GM12878 (cell line): ENCODE data around the gene HLA-B. TPM values are rescaled to one million over a fixed set of nuclear protein-coding genes. Genes with fewer than 3 reads are reported as not detected.

ENCODE experiments used
- ATAC-seq: fragments of 200-7000 bp; cut with Tn5 transposase; 3 replicates; pipeline ENCODE4 v1.9.1; 2020; ENCODE audit warnings: mild to moderate bottlenecking, moderate library complexity
- BruUV-seq: library from RNA; stranded (reverse); fragments of 400-500 nt; replicated peaks from 2 replicates; lab custom pipeline; 2021; lab: Mats Ljungman, UMichigan
- CTCF ChIA-PET: fragments of 300-600 bp; sonication (Branson Sonifier 250); formaldehyde crosslinking; extraction: SDS; loops from one replicate; lab custom pipeline; 2021; ENCODE audit warnings: inconsistent platforms; lab: Yijun Ruan, JAX
- POLR2A ChIA-PET: fragments of 350-600 bp; formaldehyde crosslinking; extraction: SDS; loops from one replicate; lab custom pipeline; 2021; ENCODE audit warnings: inconsistent platforms; lab: Charles Lee
- RAD21 ChIA-PET: fragments of 300-600 bp; sonication (Branson Sonifier 250); formaldehyde crosslinking; loops from one replicate; lab custom pipeline; 2023; ENCODE audit warnings: antibody characterized with exemption; ENCODE audit not compliant: unreplicated experiment; lab: Charles Lee
- SMC1A ChIA-PET: fragments of 300-600 bp; sonication (Branson Sonifier 250); formaldehyde crosslinking; loops from one replicate; lab custom pipeline; 2023; ENCODE audit not compliant: unreplicated experiment, uncharacterized antibody; lab: Charles Lee
- DNase-seq: peaks from one replicate; pipeline ENCODE4 v3.0.0-alpha.2; 2011; ENCODE audit warnings: low read depth, low spot score
- FAIRE-seq: peaks from 3 replicates; lab custom pipeline; 2011; peaks lifted over from hg19 to GRCh38; lab: Jason Lieb, UNC
- H2AFZ ChIP-seq: 2 replicates; pipeline ENCODE4 v1.6.0; 2011; ENCODE audit warnings: low read depth, low read length, control low read depth; ENCODE audit not compliant: control insufficient read depth
- H3K27ac ChIP-seq: 2 replicates; pipeline ENCODE4 v1.5.1; 2011; ENCODE audit warnings: control low read depth; ENCODE audit not compliant: control insufficient read depth, insufficient read depth
- H3K27me3 ChIP-seq, 2 experiments: replicated peaks in 1 of 2; 2 replicates each; pipeline versions ENCODE4 v1.6.0 to v1.6.1; 2011; ENCODE audit warnings: low read length in 1 of 2; ENCODE audit not compliant: control insufficient read depth in 2 of 2, insufficient read depth in 2 of 2
- H3K36me3 ChIP-seq, 2 experiments: 2 replicates each; pipeline ENCODE4 v1.5.1; 2011; ENCODE audit warnings: low read length in 1 of 2; ENCODE audit not compliant: control insufficient read depth in 2 of 2, insufficient read depth in 2 of 2
- H3K4me1 ChIP-seq: 2 replicates; pipeline ENCODE4 v1.6.1; 2011; ENCODE audit warnings: mild to moderate bottlenecking, low read length, moderate library complexity, mixed read lengths; ENCODE audit not compliant: control insufficient read depth, insufficient read depth
- H3K4me2 ChIP-seq: 2 replicates; pipeline ENCODE4 v1.6.0; 2011; ENCODE audit warnings: control low read depth; ENCODE audit not compliant: control insufficient read depth, insufficient read depth
- H3K4me3 ChIP-seq: fragments of 200-600 bp; sonication (generic); 2 replicates; pipeline ENCODE4 v1.5.1; 2016
- H3K79me2 ChIP-seq: 2 replicates; pipeline ENCODE4 v1.6.0; 2011; ENCODE audit warnings: low read length; ENCODE audit not compliant: control insufficient read depth, insufficient read depth
- H3K9ac ChIP-seq: 2 replicates; pipeline ENCODE4 v1.8.0; 2011; ENCODE audit warnings: low read length, control low read depth, mixed read lengths; ENCODE audit not compliant: control insufficient read depth, insufficient read depth
- H3K9me3 ChIP-seq: replicated peaks from 3 replicates; pipeline ENCODE4 v1.5.1; 2011; ENCODE audit warnings: mild to moderate bottlenecking, low read length; ENCODE audit not compliant: control insufficient read depth, insufficient read depth
- H4K20me1 ChIP-seq: 2 replicates; pipeline ENCODE4 v1.6.0; 2011; ENCODE audit not compliant: control insufficient read depth, insufficient read depth
- BMI1 ChIP-seq: fragments of 450-650 bp; IDR thresholded peaks from 2 replicates; pipeline ENCODE4 v1.6.1; 2016; ENCODE audit warnings: mild to moderate bottlenecking, moderate library complexity, borderline replicate concordance
- FOXK2 ChIP-seq: fragments of 450-650 bp; IDR thresholded peaks from 2 replicates; pipeline ENCODE4 v1.6.1; 2017; ENCODE audit warnings: mild to moderate bottlenecking, moderate library complexity
- PAX8 ChIP-seq: fragments of 450-650 bp; IDR thresholded peaks from 2 replicates; pipeline ENCODE4 v1.6.1; 2017; ENCODE audit warnings: mild to moderate bottlenecking, moderate library complexity
- PBX3 ChIP-seq: IDR thresholded peaks from 2 replicates; pipeline ENCODE4 v1.6.1; 2011; ENCODE audit warnings: mild to moderate bottlenecking, low read depth, low read length, moderate library complexity; ENCODE audit not compliant: insufficient replicate concordance
- RELA ChIP-seq: fragments of 450-650 bp; IDR thresholded peaks from 2 replicates; pipeline ENCODE4 v1.8.0; 2014; ENCODE audit warnings: borderline replicate concordance; ENCODE audit not compliant: partially characterized antibody
- SMAD1 ChIP-seq: fragments of 450-650 bp; IDR thresholded peaks from 2 replicates; pipeline ENCODE4 v1.6.1; 2018; ENCODE audit warnings: mild to moderate bottlenecking, low read depth; ENCODE audit not compliant: partially characterized antibody
- SMC3 ChIP-seq: IDR thresholded peaks from 2 replicates; pipeline ENCODE4 v1.6.1; 2011; ENCODE audit warnings: low read length, improper control_type of control experiment, borderline replicate concordance
- SP1 ChIP-seq: IDR thresholded peaks from one replicate; pipeline ENCODE4 v1.6.1; 2011; ENCODE audit warnings: low read depth, low read length
- TCF12 ChIP-seq: IDR thresholded peaks from 2 replicates; pipeline ENCODE4 v1.6.1; 2011; ENCODE audit warnings: low read depth, mild to moderate bottlenecking, low read length
- TCF7 ChIP-seq: IDR thresholded peaks from 2 replicates; pipeline ENCODE4 v1.6.1; 2014; ENCODE audit warnings: antibody characterized with exemption, borderline replicate concordance
- USF1 ChIP-seq: IDR thresholded peaks from 2 replicates; pipeline ENCODE4 v1.6.1; 2011; ENCODE audit warnings: borderline replicate concordance, low read depth, mild to moderate bottlenecking, moderate library complexity, mixed read lengths, low read length; ENCODE audit not compliant: insufficient read depth; ENCODE audit errors: extremely low read length
- ZNF217 ChIP-seq: fragments of 450-650 bp; IDR thresholded peaks from 2 replicates; pipeline ENCODE4 v1.6.1; 2017; ENCODE audit warnings: antibody characterized with exemption, mild to moderate bottlenecking
- ZNF274 ChIP-seq: IDR thresholded peaks from one replicate; pipeline ENCODE4 v1.8.0; 2011; ENCODE audit not compliant: insufficient read length, insufficient read depth
- WGBS: methylation state at CpG from one replicate; pipeline ENCODE4 v1.1.6; 2016; ENCODE audit warnings: low lambda C conversion rate; ENCODE audit not compliant: insufficient replicate concordance, insufficient coverage; ENCODE audit errors: missing lambda C conversion rate; 5-methylcytosine and 5-hydroxymethylcytosine counted together
- in situ Hi-C: fragments of 300-500 bp; cut with MboI; formaldehyde crosslinking; loops from 9 replicates; pipeline ENCODE4 v1.14.3; 2018; ENCODE audit warnings: mixed read lengths
- intact Hi-C: fragments of 100-400 bp; cut with micrococcal nuclease; formaldehyde crosslinking; loops from one replicate; pipeline ENCODE4 v1.14.2; 2022; ENCODE audit not compliant: unreplicated experiment
- polyA plus RNA-seq, 11 experiments: library from polyadenylated mRNA; depleted of rRNA in 4 of 11; unstranded in 6 of 11; stranded (reverse) in 5 of 11; fragments of >200 nt; fragmentation: Nextera tagmentation in 4 of 11; fragmentation: Illumina TruSeq in 1 of 11; extraction: Ambion mirVana in 4 of 11; extraction: Trizol in 1 of 11; gene quantifications; 1 replicate in 1 of 11; 2 replicates in 10 of 11; pipeline versions ENCODE4 v1.2.1 to v1.2.3, GENCODE V29; 2011 to 2016; ENCODE audit warnings: inconsistent platforms in 2 of 11, missing spikeins in 2 of 11, low read depth in 1 of 11
- total RNA-seq, 4 experiments: library from RNA; depleted of rRNA in 3 of 4; stranded (reverse); fragments of >200 nt in 3 of 4; fragmentation: Illumina TruSeq in 1 of 4; extraction: Trizol in 1 of 4; gene quantifications; 2 replicates each; pipeline versions ENCODE4 v1.2.1 to v1.2.3, GENCODE V29; 2013 to 2021
- TF ChIP-seq, protein P1 (sequence below): IDR thresholded peaks from 2 replicates; pipeline ENCODE4 v1.6.1; 2012; ENCODE audit warnings: improper control_type of control experiment, low read depth, low read length; ENCODE audit not compliant: insufficient replicate concordance
- TF ChIP-seq, protein P2 (sequence below): fragments of 450-650 bp; IDR thresholded peaks from 2 replicates; pipeline ENCODE4 v1.6.1; 2016; ENCODE audit warnings: mild to moderate bottlenecking

The HLA-B gene
- total and polyA plus RNA-seq, 10 of the 15 experiments (the other 5 are each of a cell fraction or from before 2014, with no cell fraction given): 820 to 5,128 (median 3,370) TPM

DNA sequence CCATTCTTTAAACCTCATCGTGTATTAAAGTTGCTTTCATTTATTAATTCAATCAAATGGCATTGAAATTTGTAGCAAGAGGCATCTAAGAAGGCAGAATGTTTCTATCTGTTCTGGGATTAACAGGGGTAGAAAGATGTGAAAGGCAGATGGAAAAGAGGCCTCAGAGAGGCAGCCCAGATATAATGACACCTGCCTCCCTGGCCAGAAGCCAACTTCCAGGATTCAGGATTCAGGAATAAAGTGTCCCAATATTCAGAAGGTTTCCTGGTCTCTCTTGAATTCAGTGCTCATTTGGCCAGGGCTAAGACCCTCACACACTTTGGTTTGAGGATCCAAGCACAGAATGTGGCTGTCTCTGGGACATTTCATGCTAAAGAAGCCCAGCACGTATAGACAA lies 39.9 kb downstream of the HLA-B start:
- no peak for TF ChIP-seq RELA
- TF ChIP-seq SMC3: no peak
- no peak for TF ChIP-seq PBX3
- TF ChIP-seq SP1: no peak
- no peak for TF ChIP-seq FOXK2
- no peak for TF ChIP-seq ZNF217
- no peak for TF ChIP-seq TCF12
- no peak for TF ChIP-seq BMI1
- no peak for TF ChIP-seq TCF7
- TF ChIP-seq, protein P1, sequence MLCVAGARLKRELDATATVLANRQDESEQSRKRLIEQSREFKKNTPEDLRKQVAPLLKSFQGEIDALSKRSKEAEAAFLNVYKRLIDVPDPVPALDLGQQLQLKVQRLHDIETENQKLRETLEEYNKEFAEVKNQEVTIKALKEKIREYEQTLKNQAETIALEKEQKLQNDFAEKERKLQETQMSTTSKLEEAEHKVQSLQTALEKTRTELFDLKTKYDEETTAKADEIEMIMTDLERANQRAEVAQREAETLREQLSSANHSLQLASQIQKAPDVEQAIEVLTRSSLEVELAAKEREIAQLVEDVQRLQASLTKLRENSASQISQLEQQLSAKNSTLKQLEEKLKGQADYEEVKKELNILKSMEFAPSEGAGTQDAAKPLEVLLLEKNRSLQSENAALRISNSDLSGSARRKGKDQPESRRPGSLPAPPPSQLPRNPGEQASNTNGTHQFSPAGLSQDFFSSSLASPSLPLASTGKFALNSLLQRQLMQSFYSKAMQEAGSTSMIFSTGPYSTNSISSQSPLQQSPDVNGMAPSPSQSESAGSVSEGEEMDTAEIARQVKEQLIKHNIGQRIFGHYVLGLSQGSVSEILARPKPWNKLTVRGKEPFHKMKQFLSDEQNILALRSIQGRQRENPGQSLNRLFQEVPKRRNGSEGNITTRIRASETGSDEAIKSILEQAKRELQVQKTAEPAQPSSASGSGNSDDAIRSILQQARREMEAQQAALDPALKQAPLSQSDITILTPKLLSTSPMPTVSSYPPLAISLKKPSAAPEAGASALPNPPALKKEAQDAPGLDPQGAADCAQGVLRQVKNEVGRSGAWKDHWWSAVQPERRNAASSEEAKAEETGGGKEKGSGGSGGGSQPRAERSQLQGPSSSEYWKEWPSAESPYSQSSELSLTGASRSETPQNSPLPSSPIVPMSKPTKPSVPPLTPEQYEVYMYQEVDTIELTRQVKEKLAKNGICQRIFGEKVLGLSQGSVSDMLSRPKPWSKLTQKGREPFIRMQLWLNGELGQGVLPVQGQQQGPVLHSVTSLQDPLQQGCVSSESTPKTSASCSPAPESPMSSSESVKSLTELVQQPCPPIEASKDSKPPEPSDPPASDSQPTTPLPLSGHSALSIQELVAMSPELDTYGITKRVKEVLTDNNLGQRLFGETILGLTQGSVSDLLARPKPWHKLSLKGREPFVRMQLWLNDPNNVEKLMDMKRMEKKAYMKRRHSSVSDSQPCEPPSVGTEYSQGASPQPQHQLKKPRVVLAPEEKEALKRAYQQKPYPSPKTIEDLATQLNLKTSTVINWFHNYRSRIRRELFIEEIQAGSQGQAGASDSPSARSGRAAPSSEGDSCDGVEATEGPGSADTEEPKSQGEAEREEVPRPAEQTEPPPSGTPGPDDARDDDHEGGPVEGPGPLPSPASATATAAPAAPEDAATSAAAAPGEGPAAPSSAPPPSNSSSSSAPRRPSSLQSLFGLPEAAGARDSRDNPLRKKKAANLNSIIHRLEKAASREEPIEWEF: no peak
- TF ChIP-seq USF1: no peak
- TF ChIP-seq PAX8: no peak
- TF ChIP-seq, protein P2, sequence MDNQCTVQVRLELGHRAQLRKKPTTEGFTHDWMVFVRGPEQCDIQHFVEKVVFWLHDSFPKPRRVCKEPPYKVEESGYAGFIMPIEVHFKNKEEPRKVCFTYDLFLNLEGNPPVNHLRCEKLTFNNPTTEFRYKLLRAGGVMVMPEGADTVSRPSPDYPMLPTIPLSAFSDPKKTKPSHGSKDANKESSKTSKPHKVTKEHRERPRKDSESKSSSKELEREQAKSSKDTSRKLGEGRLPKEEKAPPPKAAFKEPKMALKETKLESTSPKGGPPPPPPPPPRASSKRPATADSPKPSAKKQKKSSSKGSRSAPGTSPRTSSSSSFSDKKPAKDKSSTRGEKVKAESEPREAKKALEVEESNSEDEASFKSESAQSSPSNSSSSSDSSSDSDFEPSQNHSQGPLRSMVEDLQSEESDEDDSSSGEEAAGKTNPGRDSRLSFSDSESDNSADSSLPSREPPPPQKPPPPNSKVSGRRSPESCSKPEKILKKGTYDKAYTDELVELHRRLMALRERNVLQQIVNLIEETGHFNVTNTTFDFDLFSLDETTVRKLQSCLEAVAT: no peak
- TF ChIP-seq ZNF274: no peak
- no peak for TF ChIP-seq SMAD1

More for the DNA sequence above, 39.9 kb downstream of the HLA-B start:
- Histone ChIP-seq H2AFZ (no peak overlapping the region), H3K4me1 (no peaks in the 10 kb centered on the region), H4K20me1 (no peaks in the 10 kb centered on the region), H3K27me3 (no peaks in the 10 kb centered on the region; a peak in 1 of 4 replicates), H3K27ac (no peak overlapping the region), H3K79me2 (no peaks in the 10 kb centered on the region), H3K36me3 (no peaks in the 10 kb centered on the region), H3K4me3 (no peak overlapping the region), H3K9me3 (no peaks in the 10 kb centered on the region), H3K9ac (no peak overlapping the region), H3K4me2 (no peak overlapping the region)
- ChIA-PET POLR2A (no interaction called here), CTCF (interaction anchor here (1.0 kb wide), 1 partner anchor 15 kb away, joined by 3 read pairs; no protein-coding TSS in a partner anchor), SMC1A (no interaction called here), RAD21 (no interaction called here)
- in situ Hi-C loops: no loop called here
- FAIRE-seq (no peak), ATAC-seq (no peak), DNase-seq (no peak)
- 33% methylated on average over 2 of the region's 2 CpGs for WGBS
- intact Hi-C loops: no loop called here
- BruUV-seq: no TSS peak
